B cell (primary cell): Measurements from ENCODE around the gene SH3GL1. TPM values are rescaled to one million over a fixed set of nuclear protein-coding genes. Genes with fewer than 3 reads are reported as not detected.

ENCODE experiments used
- ATAC-seq: fragments of 200-7000 bp; cut with Tn5 transposase; one replicate; pipeline ENCODE4 v1.10.0; 2021; ENCODE audit warnings: low read depth, mild to moderate bottlenecking, moderate number of reproducible peaks, moderate library complexity
- CTCF ChIA-PET: fragments of 350-600 bp; sonication (Branson Sonifier 250); formaldehyde crosslinking; loops from one replicate; lab custom pipeline; 2021; ENCODE audit warnings: antibody characterized with exemption, inconsistent platforms; lab: Charles Lee
- POLR2A ChIA-PET: fragments of 350-600 bp; sonication (Branson Sonifier 250); formaldehyde crosslinking; loops from one replicate; lab custom pipeline; 2021; ENCODE audit warnings: antibody characterized with exemption; lab: Charles Lee
- DNase-seq: peaks from one replicate; pipeline ENCODE4 v3.0.0; 2013
- H2AFZ ChIP-seq: 2 replicates; pipeline ENCODE4 v1.6.1; 2012; ENCODE audit warnings: mild to moderate bottlenecking, low read depth, low read length; ENCODE audit not compliant: insufficient read depth, poor library complexity, severe bottlenecking
- H3K27ac ChIP-seq, 2 donors: 1 replicate in 1 of 2; 2 replicates in 1 of 2; pipeline ENCODE4 v1.5.1; 2012 to 2013; ENCODE audit warnings: low read length in 2 of 2, mild to moderate bottlenecking in 2 of 2, moderate library complexity in 1 of 2
- H3K27me3 ChIP-seq, 4 experiments: fragments of 200-600 bp in 1 of 4; sonication (generic) in 1 of 4; replicated peaks in 1 of 4; 1 replicate in 2 of 4; 2 replicates in 2 of 4; pipeline versions ENCODE4 v1.6.1 to v1.7.0; 2013 to 2016; ENCODE audit warnings: low read length in 3 of 4, mild to moderate bottlenecking in 2 of 4, mixed read lengths in 1 of 4, moderate library complexity in 1 of 4; ENCODE audit not compliant: insufficient read depth in 4 of 4, control insufficient read depth in 3 of 4; ENCODE audit errors: control extremely low read depth in 1 of 4
- H3K36me3 ChIP-seq, 2 experiments: replicated peaks in 1 of 2; 1 replicate in 1 of 2; 2 replicates in 1 of 2; pipeline versions ENCODE4 v1.6.1 to v1.7.1; 2013; ENCODE audit warnings: low read length in 1 of 2; ENCODE audit not compliant: insufficient read depth in 2 of 2, control insufficient read depth in 1 of 2; ENCODE audit errors: control extremely low read depth in 1 of 2, extremely low read depth in 1 of 2
- H3K4me1 ChIP-seq, 2 donors: fragments of 200-600 bp in 1 of 2; sonication (generic) in 1 of 2; 1 replicate in 1 of 2; 2 replicates in 1 of 2; pipeline versions ENCODE4 v1.5.1 to v1.6.1; 2013 to 2017; ENCODE audit warnings: low read length in 2 of 2; ENCODE audit not compliant: control insufficient read depth in 2 of 2, insufficient read depth in 2 of 2
- H3K4me2 ChIP-seq: replicated peaks from 2 replicates; pipeline ENCODE3; 2012; ENCODE audit warnings: mild to moderate bottlenecking, low read depth, low read length; ENCODE audit not compliant: poor library complexity, severe bottlenecking
- H3K4me3 ChIP-seq, 5 experiments: fragments of 200-600 bp in 1 of 5; sonication (generic) in 1 of 5; 1 replicate in 3 of 5; 2 replicates in 2 of 5; pipeline versions ENCODE4 v1.5.1 to v1.7.0; 2011 to 2016; ENCODE audit warnings: low read length in 4 of 5, mild to moderate bottlenecking in 4 of 5, low read depth in 2 of 5, control low read depth in 1 of 5, moderate library complexity in 1 of 5; ENCODE audit not compliant: insufficient read depth in 1 of 5; ENCODE audit errors: control extremely low read depth in 1 of 5, extremely low read depth in 1 of 5
- H3K79me2 ChIP-seq: fragments of 200-600 bp; sonication (generic); one replicate; pipeline ENCODE4 v1.6.0; 2016; ENCODE audit warnings: low read length; ENCODE audit not compliant: control insufficient read depth, insufficient read depth
- H3K9ac ChIP-seq: fragments of 200-600 bp; sonication (generic); 2 replicates; pipeline ENCODE4 v1.6.1; 2017; ENCODE audit warnings: mild to moderate bottlenecking, low read length, moderate library complexity
- H3K9me3 ChIP-seq, 3 donors: one replicate each; pipeline versions ENCODE4 v1.6.1 to v1.7.1; 2013; ENCODE audit warnings: low read length in 2 of 3; ENCODE audit not compliant: control insufficient read depth in 2 of 3, insufficient read depth in 1 of 3; ENCODE audit errors: control extremely low read depth in 1 of 3
- H4K20me1 ChIP-seq: 2 replicates; pipeline ENCODE4 v1.6.0; 2012; ENCODE audit warnings: mild to moderate bottlenecking, low read length; ENCODE audit not compliant: insufficient read depth, control insufficient read depth, poor library complexity, severe bottlenecking
- H3K27ac Mint-ChIP-seq: one replicate; pipeline ENCODE4 v1.8.0; 2021; ENCODE audit warnings: mixed read lengths
- H3K27me3 Mint-ChIP-seq: one replicate; pipeline ENCODE4 v1.8.0; 2021; ENCODE audit warnings: mixed read lengths
- H3K4me1 Mint-ChIP-seq: one replicate; pipeline ENCODE4 v1.8.0; 2021; ENCODE audit warnings: mixed read lengths
- H3K4me3 Mint-ChIP-seq: one replicate; pipeline ENCODE4 v1.8.0; 2021; ENCODE audit warnings: mixed read lengths
- H3K9me3 Mint-ChIP-seq: one replicate; pipeline ENCODE4 v1.8.0; 2022; ENCODE audit warnings: mixed read lengths; ENCODE audit not compliant: insufficient read depth
- EZH2 ChIP-seq: IDR thresholded peaks from 2 replicates; pipeline ENCODE4 v1.6.1; 2012; ENCODE audit warnings: borderline replicate concordance, low read depth, mild to moderate bottlenecking, moderate library complexity, low read length; ENCODE audit not compliant: insufficient read depth, poor library complexity, severe bottlenecking
- WGBS: methylation state at CpG from one replicate; pipeline ENCODE4 v1.1.5; 2013; ENCODE audit warnings: missing lambda C conversion rate; ENCODE audit not compliant: insufficient coverage; 5-methylcytosine and 5-hydroxymethylcytosine counted together
- intact Hi-C: fragments of 100-400 bp; cut with micrococcal nuclease; formaldehyde crosslinking; loops from one replicate; pipeline ENCODE4 v1.10.0; 2022
- polyA plus RNA-seq: library from polyadenylated mRNA; depleted of rRNA; stranded (reverse); fragments of >200 nt; gene quantifications from 2 replicates; pipeline ENCODE4 v1.2.3, GENCODE V29; 2012
- total RNA-seq, 2 donors: library from RNA; stranded (reverse); fragments of 120-200 nt in 1 of 2; gene quantifications; 1 replicate in 1 of 2; 2 replicates in 1 of 2; pipeline versions ENCODE4 v1.2.3 to v1.2.4, GENCODE V29; 2013 to 2022
- TF ChIP-seq, protein P1 (sequence below): fragments of 200-600 bp; IDR thresholded peaks from one replicate; pipeline ENCODE4 v1.8.0; 2022; ENCODE audit warnings: antibody characterized with exemption, mild to moderate bottlenecking

The SH3GL1 gene
- total and polyA plus RNA-seq, 2 donors (not counting 1 experiment from before 2014, with no cell fraction given) = 37.2 to 42.4 TPM

GRCh38 chr19:4425537-4425936 lies 25.2 kb upstream of the SH3GL1 start:
- Histone ChIP-seq H3K4me1 (peaks cover 0 to 12% of the 10 kb centered on the region in 2 donors), H4K20me1 (no peaks in the 10 kb centered on the region), H3K27me3 (no peaks in the 10 kb centered on the region), H3K79me2 (no peaks in the 10 kb centered on the region), H2AFZ (no peak overlapping the region), H3K4me3 (no peak overlapping the region), H3K4me2 (no peak overlapping the region), H3K9ac (no peak overlapping the region), H3K27ac (no peak overlapping the region), H3K36me3 (peaks cover 0 to 2% of the 10 kb centered on the region in 2 experiments), H3K9me3 (no peaks in the 10 kb centered on the region)
- ATAC-seq (no peak), DNase-seq (no peak)
- WGBS = 100% methylated on average over 3 of the region's 6 CpGs
- Mint-ChIP-seq H3K27ac (no peak overlapping the region), H3K9me3 (no peaks in the 10 kb centered on the region), H3K4me1 (peaks cover 7% of the 10 kb centered on the region), H3K4me3 (no peak overlapping the region), H3K27me3 (no peaks in the 10 kb centered on the region)
- CTCF ChIA-PET = no interaction called here
- intact Hi-C loops = no loop called here
- POLR2A ChIA-PET = no interaction called here
- TF ChIP-seq, protein P1, sequence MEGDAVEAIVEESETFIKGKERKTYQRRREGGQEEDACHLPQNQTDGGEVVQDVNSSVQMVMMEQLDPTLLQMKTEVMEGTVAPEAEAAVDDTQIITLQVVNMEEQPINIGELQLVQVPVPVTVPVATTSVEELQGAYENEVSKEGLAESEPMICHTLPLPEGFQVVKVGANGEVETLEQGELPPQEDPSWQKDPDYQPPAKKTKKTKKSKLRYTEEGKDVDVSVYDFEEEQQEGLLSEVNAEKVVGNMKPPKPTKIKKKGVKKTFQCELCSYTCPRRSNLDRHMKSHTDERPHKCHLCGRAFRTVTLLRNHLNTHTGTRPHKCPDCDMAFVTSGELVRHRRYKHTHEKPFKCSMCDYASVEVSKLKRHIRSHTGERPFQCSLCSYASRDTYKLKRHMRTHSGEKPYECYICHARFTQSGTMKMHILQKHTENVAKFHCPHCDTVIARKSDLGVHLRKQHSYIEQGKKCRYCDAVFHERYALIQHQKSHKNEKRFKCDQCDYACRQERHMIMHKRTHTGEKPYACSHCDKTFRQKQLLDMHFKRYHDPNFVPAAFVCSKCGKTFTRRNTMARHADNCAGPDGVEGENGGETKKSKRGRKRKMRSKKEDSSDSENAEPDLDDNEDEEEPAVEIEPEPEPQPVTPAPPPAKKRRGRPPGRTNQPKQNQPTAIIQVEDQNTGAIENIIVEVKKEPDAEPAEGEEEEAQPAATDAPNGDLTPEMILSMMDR = no peak
- TF ChIP-seq EZH2 = no peak

GRCh38 chr19:4423416-4424126 lies 23.2 kb upstream of the SH3GL1 start:
- ATAC-seq (no peak), DNase-seq (no peak)
- Histone ChIP-seq H3K9ac (no peak overlapping the region), H3K36me3 (peaks cover 0 to 2% of the 10 kb centered on the region in 2 experiments), H3K79me2 (no peaks in the 10 kb centered on the region), H3K9me3 (no peaks in the 10 kb centered on the region), H3K27ac (no peak overlapping the region), H3K27me3 (no peaks in the 10 kb centered on the region), H3K4me3 (no peak overlapping the region), H3K4me1 (no peaks in the 10 kb centered on the region), H2AFZ (no peak overlapping the region), H4K20me1 (no peaks in the 10 kb centered on the region), H3K4me2 (no peak overlapping the region)
- whole genome bisulfite sequencing = 94% methylated on average over 15 of the region's 16 CpGs
- Mint-ChIP-seq H3K4me1 (no peaks in the 10 kb centered on the region), H3K9me3 (no peaks in the 10 kb centered on the region), H3K27me3 (no peaks in the 10 kb centered on the region), H3K4me3 (no peak overlapping the region), H3K27ac (no peak overlapping the region)
- intact Hi-C loops = no loop called here
- CTCF ChIA-PET = interaction anchor here (1.5 to 1.6 kb wide), 2 partner anchors 102 to 156 kb away, joined by 3 to 4 read pairs; no protein-coding TSS in a partner anchor
- TF ChIP-seq, protein P1 = no peak
- TF ChIP-seq EZH2 = no peak
- POLR2A ChIA-PET = no interaction called here
